Ishikawa (cell line): Measurements from ENCODE around the gene LUC7L3.

Experiments
- CEBPB ChIP-seq: IDR thresholded peaks from 2 replicates; pipeline ENCODE4 v1.6.1; 2012
- NFIC ChIP-seq: IDR thresholded peaks from 2 replicates; pipeline ENCODE4 v1.6.1; 2012
- TEAD4 ChIP-seq: IDR thresholded peaks from 2 replicates; pipeline ENCODE4 v1.6.1; 2012
- YY1 ChIP-seq: IDR thresholded peaks from 2 replicates; pipeline ENCODE4 v1.6.1; 2012; ENCODE audit warnings: low read depth
- TF ChIP-seq, protein P1 (sequence below): IDR thresholded peaks from 2 replicates; pipeline ENCODE4 v1.6.1; 2012
- TF ChIP-seq, protein P2 (sequence below): IDR thresholded peaks from 2 replicates; pipeline ENCODE4 v1.6.1; 2012; ENCODE audit warnings: low read depth, mild to moderate bottlenecking

DNA sequence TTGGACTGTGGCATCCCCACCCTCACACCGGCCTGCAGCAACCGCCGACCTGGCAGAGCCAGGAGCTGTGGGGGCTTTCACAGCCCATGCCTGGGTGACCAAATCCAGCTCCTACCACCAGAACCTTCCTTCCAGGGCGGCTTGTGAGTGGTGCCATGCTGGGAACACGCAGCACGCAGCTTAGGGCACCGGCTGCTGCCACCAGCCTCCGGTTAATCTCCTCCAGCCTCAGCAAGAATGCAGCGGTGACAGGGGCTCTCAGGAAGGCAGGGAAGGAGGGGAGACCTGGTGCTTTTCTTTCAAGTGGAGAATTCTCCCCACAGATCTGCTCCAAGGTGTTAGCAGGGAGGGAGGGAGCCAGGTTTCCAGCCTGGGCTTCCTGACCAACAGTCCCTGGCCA, 80.2 kb downstream of the LUC7L3 start:
- no peak for TF ChIP-seq TEAD4
- TF ChIP-seq CEBPB: no peak
- TF ChIP-seq YY1: no peak
- no peak for TF ChIP-seq NFIC
- TF ChIP-seq, protein P1, sequence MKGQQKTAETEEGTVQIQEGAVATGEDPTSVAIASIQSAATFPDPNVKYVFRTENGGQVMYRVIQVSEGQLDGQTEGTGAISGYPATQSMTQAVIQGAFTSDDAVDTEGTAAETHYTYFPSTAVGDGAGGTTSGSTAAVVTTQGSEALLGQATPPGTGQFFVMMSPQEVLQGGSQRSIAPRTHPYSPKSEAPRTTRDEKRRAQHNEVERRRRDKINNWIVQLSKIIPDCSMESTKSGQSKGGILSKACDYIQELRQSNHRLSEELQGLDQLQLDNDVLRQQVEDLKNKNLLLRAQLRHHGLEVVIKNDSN: no peak
- TF ChIP-seq, protein P2, sequence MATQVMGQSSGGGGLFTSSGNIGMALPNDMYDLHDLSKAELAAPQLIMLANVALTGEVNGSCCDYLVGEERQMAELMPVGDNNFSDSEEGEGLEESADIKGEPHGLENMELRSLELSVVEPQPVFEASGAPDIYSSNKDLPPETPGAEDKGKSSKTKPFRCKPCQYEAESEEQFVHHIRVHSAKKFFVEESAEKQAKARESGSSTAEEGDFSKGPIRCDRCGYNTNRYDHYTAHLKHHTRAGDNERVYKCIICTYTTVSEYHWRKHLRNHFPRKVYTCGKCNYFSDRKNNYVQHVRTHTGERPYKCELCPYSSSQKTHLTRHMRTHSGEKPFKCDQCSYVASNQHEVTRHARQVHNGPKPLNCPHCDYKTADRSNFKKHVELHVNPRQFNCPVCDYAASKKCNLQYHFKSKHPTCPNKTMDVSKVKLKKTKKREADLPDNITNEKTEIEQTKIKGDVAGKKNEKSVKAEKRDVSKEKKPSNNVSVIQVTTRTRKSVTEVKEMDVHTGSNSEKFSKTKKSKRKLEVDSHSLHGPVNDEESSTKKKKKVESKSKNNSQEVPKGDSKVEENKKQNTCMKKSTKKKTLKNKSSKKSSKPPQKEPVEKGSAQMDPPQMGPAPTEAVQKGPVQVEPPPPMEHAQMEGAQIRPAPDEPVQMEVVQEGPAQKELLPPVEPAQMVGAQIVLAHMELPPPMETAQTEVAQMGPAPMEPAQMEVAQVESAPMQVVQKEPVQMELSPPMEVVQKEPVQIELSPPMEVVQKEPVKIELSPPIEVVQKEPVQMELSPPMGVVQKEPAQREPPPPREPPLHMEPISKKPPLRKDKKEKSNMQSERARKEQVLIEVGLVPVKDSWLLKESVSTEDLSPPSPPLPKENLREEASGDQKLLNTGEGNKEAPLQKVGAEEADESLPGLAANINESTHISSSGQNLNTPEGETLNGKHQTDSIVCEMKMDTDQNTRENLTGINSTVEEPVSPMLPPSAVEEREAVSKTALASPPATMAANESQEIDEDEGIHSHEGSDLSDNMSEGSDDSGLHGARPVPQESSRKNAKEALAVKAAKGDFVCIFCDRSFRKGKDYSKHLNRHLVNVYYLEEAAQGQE: no peak
